HG03354 (cell line): ENCODE measurements around the gene B4GALT6.

Experiments
- ATAC-seq: cut with Tn5 transposase; IDR thresholded peaks from one replicate; pipeline ENCODE4 v1.9.1; 2021; ENCODE audit warnings: mild to moderate bottlenecking; ENCODE audit not compliant: unreplicated experiment, poor library complexity, severe bottlenecking

B4GALT6 gene

DNA sequence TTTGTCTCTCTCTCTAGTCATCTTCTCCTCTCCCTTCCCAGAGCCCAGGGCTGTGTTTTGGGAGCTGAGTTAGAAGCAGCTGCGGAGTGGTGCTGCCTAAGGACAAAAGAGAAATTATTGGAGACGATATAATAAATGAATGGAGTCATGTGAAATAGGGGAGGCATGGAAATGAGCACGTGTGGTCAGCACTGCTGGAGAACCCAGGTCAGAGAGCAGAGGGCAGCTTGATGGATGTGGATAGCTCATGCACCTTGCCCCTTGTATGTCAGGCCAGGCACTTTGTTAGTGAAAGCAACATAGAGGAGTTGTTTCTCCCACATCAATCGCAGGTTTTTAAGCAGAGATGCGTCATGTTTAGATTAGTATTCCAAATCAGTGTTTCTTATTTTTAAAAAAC lies 77.0 kb downstream of the B4GALT6 start:
- no peak for ATAC-seq

- no peak for ATAC-seq
Observed at GRCh38 chr18:31606265-31606664, 78.1 kb downstream of the B4GALT6 start.

- no peak for ATAC-seq
Observed at GRCh38 chr18:31603315-31603714, 81.1 kb downstream of the B4GALT6 start.

- no peak for ATAC-seq
Observed at GRCh38 chr18:31598021-31598805, 86.2 kb downstream of the B4GALT6 start.

GRCh38 chr18:31596081-31596872 lies 88.1 kb downstream of the B4GALT6 start:
- no peak for ATAC-seq

GRCh38 chr18:31595121-31595771 lies 89.1 kb downstream of the B4GALT6 start:
- no peak for ATAC-seq

GRCh38 chr18:31592506-31593157 lies 91.7 kb downstream of the B4GALT6 start:
- ATAC-seq = no peak

DNA sequence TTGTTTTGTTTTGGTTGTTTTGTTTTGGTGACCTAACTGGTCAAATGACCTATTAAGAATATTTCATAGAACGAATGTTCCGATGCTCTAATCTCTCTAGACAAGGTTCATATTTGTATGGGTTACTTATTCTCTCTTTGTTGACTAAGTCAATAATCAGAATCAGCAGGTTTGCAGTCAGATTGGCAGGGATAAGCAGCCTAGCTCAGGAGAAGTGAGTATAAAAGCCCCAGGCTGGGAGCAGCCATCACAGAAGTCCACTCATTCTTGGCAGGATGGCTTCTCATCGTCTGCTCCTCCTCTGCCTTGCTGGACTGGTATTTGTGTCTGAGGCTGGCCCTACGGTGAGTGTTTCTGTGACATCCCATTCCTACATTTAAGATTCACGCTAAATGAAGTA lies 92.8 kb downstream of the B4GALT6 start, which contains the start of gene TTR:
TSS of gene TTR (plus strand) at position 250 of the 400 bp plus-strand sequence. CDS start at position 276, 26 bp downstream.
- ATAC-seq = no peak

DNA sequence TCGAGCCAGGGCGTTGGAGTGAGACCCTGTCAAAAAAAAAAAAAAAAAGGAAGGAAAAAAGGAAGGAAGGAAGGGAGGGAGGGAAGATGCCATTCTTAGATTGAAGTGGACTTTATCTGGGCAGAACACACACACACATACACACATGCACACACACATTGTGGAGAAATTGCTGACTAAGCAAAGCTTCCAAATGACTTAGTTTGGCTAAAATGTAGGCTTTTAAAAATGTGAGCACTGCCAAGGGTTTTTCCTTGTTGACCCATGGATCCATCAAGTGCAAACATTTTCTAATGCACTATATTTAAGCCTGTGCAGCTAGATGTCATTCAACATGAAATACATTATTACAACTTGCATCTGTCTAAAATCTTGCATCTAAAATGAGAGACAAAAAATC lies 93.3 kb downstream of the B4GALT6 start:
- no peak for ATAC-seq

DNA sequence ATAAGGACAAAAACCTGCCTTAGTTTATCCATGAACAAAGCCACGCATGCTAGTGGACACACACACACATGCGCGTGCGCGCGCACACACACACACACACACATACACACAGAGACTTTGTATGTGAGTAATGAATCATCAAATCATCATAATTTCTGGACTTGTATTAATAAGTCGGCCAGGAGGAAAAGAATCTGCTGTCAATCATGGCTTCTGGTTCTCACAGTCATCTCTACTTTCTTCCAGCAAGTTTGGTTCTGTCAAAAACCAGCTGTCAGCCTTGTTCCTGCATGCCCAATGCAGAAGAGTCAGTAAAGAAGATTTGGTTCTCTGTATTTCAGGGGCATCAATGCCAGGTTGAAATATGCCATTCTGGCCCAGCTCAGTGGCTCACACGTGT lies 93.8 kb downstream of the B4GALT6 start:
- no peak for ATAC-seq

DNA sequence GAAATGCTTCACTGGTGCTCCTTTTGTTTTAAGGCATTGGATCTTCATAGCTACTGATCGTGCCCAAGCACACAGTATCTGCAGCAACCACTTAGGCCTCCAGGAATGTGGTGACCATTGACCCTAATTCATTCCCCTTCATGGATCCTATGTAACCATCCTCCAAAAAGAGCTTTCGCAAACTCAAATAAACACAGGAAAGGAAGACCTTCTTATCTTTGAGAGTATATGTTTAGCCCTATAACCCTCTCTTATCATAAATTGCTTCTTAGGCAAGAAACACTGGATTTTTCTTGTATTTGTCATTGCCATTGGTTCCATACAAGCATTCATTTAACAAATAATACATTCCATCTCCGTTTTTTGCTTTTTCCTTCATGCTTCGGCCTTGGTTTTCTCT lies 96.9 kb downstream of the B4GALT6 start:
- no peak for ATAC-seq

DNA sequence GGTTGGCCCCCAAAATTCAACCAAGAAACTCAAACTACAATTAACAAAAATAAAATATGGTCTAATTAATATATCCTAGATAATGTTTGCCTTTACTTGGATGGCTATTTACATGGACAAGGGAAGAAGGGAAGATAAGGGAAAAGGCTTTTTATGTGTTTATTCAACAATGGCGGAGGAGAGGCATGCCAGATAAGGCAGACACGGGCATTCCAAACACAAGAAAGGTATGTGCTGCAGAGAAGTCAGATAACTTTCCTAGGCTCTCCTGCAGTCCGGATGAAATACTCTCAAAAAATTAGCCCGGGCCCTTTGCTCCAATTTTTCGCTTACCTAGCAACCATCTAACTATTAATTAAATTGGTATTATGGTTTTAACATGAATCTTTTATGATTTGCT lies 97.8 kb downstream of the B4GALT6 start:
- ATAC-seq = no peak

GRCh38 chr18:31585991-31586390 lies 98.4 kb downstream of the B4GALT6 start:
- no peak for ATAC-seq

GRCh38 chr18:31583185-31583854 lies 101.1 kb downstream of the B4GALT6 start:
- ATAC-seq = no peak

DNA sequence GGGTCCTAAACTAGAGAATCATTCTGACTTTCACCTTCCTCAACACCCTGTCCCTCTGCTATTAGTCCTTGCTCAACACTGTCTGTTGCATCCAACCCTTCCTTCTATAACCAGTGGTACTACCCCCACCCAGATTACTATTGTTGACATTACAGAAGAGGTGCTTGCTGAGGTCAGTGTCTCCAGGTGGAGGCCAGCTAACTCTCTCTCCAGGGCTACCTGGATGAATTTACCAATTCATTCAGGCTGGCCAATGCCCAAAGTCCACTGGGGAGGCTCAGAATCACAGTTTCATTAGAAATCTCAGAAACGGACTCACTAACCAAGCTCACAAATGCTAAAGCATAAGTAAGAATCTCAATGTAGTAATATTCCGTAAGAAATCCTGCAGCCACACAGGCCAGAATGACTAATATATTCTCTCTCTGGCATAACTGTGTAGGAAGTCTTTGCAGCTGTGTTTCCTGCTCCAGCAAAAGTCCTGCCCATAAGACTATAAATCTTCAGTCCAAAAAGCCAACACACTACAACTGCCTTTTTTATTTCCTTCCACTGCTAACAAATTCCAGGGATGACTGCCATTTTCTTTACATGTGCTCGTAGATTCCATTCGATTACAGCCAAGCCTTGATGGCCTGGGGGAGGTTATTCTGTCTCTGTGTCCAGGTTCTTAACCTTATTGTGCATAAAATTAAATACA lies 102.7 kb downstream of the B4GALT6 start:
- no peak for ATAC-seq

- no peak for ATAC-seq
Observed at GRCh38 chr18:31579375-31579774, 105.0 kb downstream of the B4GALT6 start.

GRCh38 chr18:31578126-31578525 lies 106.3 kb downstream of the B4GALT6 start:
- no peak for ATAC-seq

- ATAC-seq = peak; percentile 38
Observed at GRCh38 chr18:31577195-31577594, 107.2 kb downstream of the B4GALT6 start.

DNA sequence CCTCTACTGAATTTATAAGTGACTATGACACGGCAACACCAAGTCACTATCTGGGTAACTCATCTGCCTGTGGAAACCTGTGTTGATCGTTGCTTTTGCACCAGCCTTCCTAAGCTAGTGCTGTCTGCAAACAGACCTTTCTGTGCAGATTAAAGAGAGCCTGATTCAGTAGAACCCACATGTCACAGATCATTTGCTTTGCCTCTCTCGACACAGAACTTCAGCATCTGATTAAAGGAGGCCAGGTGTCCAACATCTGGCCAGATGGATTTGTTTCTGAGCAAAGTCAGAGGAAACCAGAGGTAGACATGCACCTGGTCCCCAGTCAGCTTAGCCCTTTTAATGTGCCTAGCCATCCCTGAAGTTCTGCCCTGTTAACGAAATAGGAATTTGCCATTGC lies 107.7 kb downstream of the B4GALT6 start:
- ATAC-seq = peak; percentile 76
